K562 (cell line): ENCODE measurements around the gene RSPH9.

Experiments used
- ATF2 ChIP-seq: sonication (generic); formaldehyde crosslinking; IDR thresholded peaks from 2 replicates; pipeline ENCODE4 v1.8.1; 2022; ENCODE audit warnings: missing genetic modification reagents
- ATF7 ChIP-seq: fragments of 450-650 bp; IDR thresholded peaks from 2 replicates; pipeline ENCODE4 v1.7.1; 2014; ENCODE audit warnings: mild to moderate bottlenecking, moderate library complexity
- FOXK2 ChIP-seq, 2 experiments: fragments of 450-650 bp; IDR thresholded peaks in 1 of 2; conservative IDR thresholded peaks in 1 of 2; 2 replicates each; pipeline ENCODE4 v1.6.1; 2016; ENCODE audit warnings: low read depth in 2 of 2, mild to moderate bottlenecking in 1 of 2
- IRF2 ChIP-seq: sonication (generic); formaldehyde crosslinking; IDR thresholded peaks from 2 replicates; pipeline ENCODE4 v1.8.1; 2022; ENCODE audit warnings: mild to moderate bottlenecking, missing genetic modification reagents
- KDM5B ChIP-seq: fragments of 200-600 bp; sonication (generic); IDR thresholded peaks from 2 replicates; pipeline ENCODE4 v1.6.1; 2012; ENCODE audit warnings: low read depth, mild to moderate bottlenecking, moderate library complexity, low read length, control low read depth, inconsistent platforms; ENCODE audit not compliant: insufficient replicate concordance
- MTA3 ChIP-seq: fragments of 450-650 bp; formaldehyde crosslinking; IDR thresholded peaks from 2 replicates; pipeline ENCODE4 v1.6.1; 2017; ENCODE audit warnings: mild to moderate bottlenecking, borderline replicate concordance
- NR2C2 ChIP-seq, 2 experiments: fragments of 200-800 bp in 1 of 2; sonication (Bioruptor generic) in 1 of 2; sonication (generic) in 1 of 2; formaldehyde crosslinking in 1 of 2; IDR thresholded peaks; 2 replicates each; pipeline versions ENCODE4 v1.6.1 to v1.8.0; 2016 to 2022; ENCODE audit warnings: mild to moderate bottlenecking in 1 of 2, missing compliant biosample characterization in 1 of 2, missing genetic modification characterization in 1 of 2, missing genetic modification reagents in 1 of 2
- POLR2A ChIP-seq: fragments of 450-650 bp; conservative IDR thresholded peaks from 2 replicates; pipeline ENCODE4 v1.6.1; 2016
- POLR2AphosphoS5 ChIP-seq: IDR thresholded peaks from 2 replicates; pipeline ENCODE4 v1.6.1; 2011; ENCODE audit warnings: mild to moderate bottlenecking, low read depth, low read length, moderate library complexity; ENCODE audit not compliant: control insufficient read depth, insufficient read depth
- PTBP1 ChIP-seq: fragments of 200-400 bp; formaldehyde crosslinking; IDR thresholded peaks from 2 replicates; pipeline ENCODE4 v1.6.1; 2017; ENCODE audit warnings: low read depth, low read length
- RFX5 ChIP-seq: IDR thresholded peaks from 2 replicates; pipeline ENCODE4 v1.6.1; 2011; ENCODE audit warnings: low read depth, mild to moderate bottlenecking, improper control_type of control experiment, low read length
- SIN3A ChIP-seq, 2 experiments: fragments of 150-350 bp in 1 of 2; IDR thresholded peaks; 2 replicates each; pipeline ENCODE4 v1.6.1; 2011 to 2016; ENCODE audit warnings: borderline replicate concordance in 2 of 2, low read depth in 2 of 2, low read length in 2 of 2, mild to moderate bottlenecking in 2 of 2, moderate library complexity in 2 of 2; ENCODE audit not compliant: control insufficient read depth in 1 of 2
- SIN3B ChIP-seq: fragments of 450-650 bp; IDR thresholded peaks from 2 replicates; pipeline ENCODE4 v1.6.1; 2017; ENCODE audit warnings: low read depth, mild to moderate bottlenecking, moderate library complexity
- ZNF263 ChIP-seq: sonication (generic); formaldehyde crosslinking; IDR thresholded peaks from 2 replicates; pipeline ENCODE4 v1.8.0; 2022; ENCODE audit warnings: mild to moderate bottlenecking, missing genetic modification reagents, borderline replicate concordance

DNA sequence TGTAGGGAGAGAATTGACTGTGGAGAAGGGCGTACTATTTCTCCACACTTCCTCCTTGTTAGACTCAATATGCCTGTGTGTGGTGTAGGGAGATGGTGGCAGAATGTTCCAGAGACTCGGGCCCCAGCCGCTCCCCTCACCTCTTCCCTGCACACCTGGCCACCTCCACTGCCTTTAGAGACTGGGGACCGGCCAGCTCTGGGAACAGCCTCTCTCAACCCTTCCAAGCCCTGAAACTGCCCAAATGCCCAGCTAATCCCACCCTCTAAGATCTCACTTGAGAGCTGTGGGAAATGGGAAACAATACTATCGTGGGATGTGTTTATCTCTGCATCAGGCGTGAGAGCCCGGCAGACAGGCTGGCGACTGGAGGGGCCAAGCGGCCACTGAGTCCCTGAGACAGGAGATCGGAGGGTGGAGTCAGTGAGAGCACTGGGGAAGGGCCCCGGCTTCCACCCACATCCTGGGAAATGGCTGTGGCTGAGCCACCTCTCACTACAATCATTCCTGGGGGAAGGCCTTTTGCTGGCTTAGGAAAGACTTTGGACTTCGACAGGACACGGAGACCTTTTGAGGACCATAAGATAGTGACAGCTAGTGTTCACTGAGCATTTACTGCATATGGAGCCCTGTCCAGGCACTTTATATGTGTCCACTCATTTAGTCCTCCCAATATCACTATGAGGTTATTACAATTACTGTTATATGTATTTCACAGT lies 73.7 kb downstream of the RSPH9 start:
- TF ChIP-seq POLR2A (no peak), MTA3 (no peak), SIN3B (no peak), PTBP1 (no peak), FOXK2 (conservative IDR thresholded peaks at IDR 0.05 in 1 of 2, IDR thresholded peaks at IDR 0.05 in 1 of 2; ENCODE audit: low read depth in 2 of 2) (no peak), POLR2AphosphoS5 (no peak), IRF2 (no peak), KDM5B (no peak), NR2C2 (CRISPR knock-in tag; IDR thresholded peaks at IDR 0.05) (no peak), NR2C2 (tag; IDR thresholded peaks at IDR 0.05) (no peak), ZNF263 (CRISPR knock-in tag) (no peak), SIN3A (IDR thresholded peaks at IDR 0.05; ENCODE audit: borderline replicate concordance in 2 of 2, control insufficient read depth in 1 of 2, low read depth in 2 of 2, low read length in 2 of 2) (no peak), ATF7 (no peak), RFX5 (no peak), ATF2 (no peak)
